IPS-11a (cell line): Measurements from ENCODE around the gene TRANK1.

Source experiments
- H3K4me3 ChIP-seq: one replicate; pipeline ENCODE4 v1.5.1; 2013; ENCODE audit warnings: low read depth, low read length, control low read depth

Gene TRANK1

DNA sequence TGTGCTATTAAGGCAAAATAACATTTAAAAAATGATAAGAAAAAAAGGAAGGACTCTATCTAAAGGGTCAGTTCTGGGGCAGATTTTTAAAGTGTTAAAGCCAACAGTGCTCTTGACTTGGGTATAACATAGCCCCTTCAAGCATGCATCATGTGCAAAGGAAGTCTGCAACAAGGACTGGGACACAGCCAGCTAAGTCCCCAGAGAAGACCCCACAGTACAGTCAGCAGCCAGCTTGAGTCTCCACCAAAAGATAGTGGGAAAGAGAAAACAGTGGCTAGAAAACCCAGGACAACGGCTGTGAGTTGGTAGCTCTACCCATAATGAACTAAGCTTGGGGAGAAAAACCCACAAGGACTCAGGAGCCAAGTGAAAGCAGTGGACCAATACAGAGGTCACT lies 94.1 kb downstream of the TRANK1 start:
- no peak overlapping the region for H3K4me3 ChIP-seq

DNA sequence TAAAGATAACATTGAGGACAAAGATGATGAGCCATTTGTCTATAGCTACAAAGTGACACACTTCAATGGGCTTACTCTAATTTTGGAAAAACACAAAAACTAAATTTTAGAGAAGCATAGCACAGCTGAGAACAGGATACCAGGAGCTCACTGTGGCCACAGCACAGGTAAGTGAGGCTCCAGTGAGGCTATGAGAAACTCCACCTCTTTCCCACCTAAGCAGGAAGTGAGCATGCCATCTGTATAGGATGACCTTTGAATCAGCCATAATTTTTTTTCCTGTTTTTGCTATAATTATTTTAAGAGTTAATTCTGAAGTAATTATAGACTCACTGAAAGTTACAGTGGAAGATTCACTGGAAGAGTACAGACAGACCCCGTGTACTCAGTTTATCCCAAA lies 98.4 kb downstream of the TRANK1 start:
- no peak overlapping the region for H3K4me3 ChIP-seq

DNA sequence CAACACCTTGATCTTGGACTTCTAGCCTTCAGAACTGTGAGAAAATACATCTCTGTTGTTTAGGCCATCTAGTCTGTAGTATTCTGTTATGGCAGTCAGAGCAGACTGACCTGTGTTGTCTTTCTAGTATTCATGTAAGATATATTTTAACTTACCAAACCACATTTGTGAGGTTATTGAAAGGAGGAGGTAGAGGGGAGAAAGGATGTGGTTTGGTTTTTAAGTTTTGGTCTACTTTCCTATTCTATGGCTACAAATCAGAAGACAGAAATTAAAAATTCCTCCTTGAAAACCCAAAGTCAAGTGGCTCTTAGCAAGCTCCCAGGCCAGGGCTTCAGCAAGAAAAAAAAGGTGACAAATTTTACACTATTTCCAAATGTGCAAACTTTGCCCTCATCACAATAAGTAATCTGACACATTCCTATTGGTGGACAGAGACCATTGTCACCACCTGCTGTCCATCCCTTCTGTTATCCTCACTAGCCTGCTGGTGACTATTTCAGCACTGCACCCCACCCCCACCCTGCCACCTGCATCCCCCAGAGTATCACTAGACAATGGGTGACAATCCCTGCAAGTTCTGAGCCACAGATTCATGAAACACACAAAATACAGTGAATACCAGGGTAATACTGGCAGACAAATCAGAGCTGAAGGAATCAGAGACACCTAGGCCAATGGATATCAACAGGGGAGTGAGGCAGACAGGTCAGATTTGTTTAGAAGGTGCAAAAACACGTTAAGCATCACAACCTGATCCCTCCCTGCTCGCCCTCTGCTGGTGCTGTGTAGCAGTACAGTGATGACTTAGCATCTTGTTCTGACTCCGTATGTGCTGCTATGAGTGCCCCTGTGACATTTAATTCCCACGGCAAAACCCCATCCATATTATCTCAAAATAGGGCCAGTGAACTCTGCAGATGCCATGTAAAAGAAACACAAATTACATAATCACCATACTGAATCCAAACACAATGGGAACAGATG lies 101.5 kb downstream of the TRANK1 start:
- no peak overlapping the region for H3K4me3 ChIP-seq

DNA sequence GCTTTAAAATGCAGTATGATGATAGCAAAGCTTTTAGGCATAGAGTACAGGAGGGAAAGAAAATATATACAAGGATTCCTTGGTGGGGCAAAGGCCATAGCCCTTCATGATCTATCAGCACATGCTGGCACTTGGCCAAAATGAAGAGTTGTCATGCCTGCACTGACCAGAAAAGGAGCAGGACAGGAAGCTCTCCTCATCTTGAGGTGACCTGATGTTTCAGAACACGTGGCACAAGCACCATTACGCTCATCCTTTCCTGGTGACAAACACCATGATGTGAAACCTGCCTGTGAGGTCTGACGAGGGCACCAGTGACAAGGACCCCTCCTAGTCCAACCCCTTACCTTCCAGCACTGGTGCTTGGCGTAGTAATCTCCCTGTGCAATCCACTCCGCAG lies 102.6 kb downstream of the TRANK1 start:
- H3K4me3 ChIP-seq, result no peak overlapping the region

DNA sequence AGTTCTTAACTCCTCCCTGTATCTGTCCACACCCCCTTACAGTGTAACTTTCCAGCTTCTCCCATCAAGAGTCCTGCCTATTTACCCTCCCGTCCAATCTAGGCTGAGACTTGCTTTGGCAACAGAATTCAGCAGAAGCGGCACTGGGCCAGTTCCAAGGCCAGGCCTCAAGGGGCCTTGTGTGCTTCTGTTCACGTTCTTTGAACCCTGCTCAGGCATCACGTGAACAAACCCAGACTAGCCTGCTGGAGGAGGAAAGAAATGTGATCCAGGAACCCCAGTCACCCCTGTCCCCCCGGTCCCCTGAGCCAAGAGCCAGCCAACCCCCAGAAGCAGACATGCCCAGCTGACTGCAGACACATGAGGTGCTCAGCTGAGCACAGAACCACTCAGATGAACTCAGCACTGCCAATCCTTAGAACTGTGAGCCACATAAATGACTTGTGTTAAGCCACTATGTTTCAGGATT lies 104.4 kb downstream of the TRANK1 start:
- H3K4me3 ChIP-seq, result no peak overlapping the region

DNA sequence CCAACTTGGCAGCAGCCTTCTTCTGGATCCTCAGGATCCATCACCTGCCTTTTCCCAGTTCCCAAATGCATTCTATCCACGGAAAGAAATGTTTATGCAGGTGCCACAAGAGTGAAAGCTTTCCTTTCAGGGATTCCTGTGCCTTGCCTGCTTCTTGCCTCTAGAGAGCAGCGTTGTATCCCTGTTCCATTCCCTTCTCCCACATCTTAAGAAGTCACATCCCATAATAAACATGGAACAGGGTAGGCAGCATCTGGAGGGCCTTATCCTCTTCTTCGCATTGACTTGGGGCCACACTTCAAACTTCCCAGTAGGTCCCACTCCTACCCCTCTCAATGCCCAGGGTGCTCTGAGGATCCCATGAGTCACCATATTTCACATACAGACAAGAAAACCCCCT lies 107.8 kb downstream of the TRANK1 start:
- H3K4me3 ChIP-seq, result no peak overlapping the region

DNA sequence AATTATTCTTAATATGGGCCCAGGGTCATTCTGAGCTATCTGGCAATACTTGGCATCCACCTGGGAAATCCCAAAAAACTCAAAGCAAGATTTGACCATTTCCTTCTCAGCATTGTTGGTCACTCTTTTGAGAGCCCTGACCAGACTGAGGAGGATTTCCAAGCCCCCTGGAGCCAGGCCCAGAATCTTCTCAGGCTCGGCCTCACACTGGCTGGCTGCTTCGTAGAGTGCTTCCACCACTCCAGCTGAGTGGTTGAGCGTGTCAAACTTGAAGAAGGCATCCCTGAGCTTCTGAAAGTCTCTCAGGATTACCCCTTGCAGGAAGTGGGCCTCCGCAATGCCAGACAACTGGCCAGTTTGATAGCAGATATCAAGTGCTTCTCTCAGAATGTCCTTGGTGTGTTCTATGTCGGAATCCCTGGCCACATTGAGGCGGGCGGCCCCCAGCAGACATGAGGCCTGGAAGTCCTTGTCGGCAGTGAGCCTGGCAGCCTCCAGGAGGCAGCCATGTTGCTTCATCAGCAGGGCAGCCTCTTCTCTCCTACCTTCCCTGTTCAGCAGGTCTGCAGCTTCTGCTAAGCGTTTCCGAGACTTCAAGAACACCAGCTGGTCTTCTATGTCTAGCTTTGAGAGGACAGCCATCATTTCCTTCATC lies 111.6 kb downstream of the TRANK1 start:
- no peak overlapping the region for H3K4me3 ChIP-seq

DNA sequence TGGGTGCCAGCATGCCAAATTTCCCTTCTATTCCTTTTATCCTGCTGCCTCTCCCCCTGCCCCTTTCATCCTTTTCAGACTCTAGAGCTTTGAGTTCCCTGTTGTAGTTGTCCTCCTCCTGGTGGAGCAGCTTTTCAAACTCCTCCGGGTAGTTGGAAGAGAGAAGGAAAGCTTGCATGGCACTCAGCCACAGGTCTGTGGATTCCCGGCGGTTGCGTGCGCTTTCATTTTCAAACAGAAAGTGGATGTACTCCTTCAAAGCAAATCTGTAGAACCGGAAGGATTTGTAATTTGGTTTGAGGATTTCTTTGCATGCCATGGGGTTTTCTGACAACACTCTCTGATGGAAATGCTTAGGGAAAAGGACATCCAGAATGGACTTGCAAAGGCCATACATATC lies 112.4 kb downstream of the TRANK1 start:
- no peak overlapping the region for H3K4me3 ChIP-seq

DNA sequence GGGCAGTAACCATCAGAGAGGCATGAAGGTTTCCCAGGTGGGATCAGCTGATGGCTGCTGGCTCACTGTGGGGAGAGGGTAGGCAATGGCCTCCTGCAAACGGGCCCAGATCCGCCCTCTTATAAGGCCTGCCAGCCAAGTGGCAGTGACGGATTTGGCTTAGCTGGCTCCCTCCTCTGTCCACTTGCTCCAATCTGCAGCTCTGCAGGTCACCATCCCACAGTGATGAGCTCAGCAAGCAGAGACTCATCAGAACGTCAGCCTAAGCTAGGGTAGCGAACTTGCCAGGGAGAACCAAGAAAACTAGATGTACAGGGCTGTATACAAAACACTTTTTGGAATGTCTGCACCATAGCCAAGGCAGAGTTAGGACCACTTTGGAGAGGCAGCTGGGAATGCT lies 117.7 kb downstream of the TRANK1 start:
- H3K4me3 ChIP-seq, result no peak overlapping the region

DNA sequence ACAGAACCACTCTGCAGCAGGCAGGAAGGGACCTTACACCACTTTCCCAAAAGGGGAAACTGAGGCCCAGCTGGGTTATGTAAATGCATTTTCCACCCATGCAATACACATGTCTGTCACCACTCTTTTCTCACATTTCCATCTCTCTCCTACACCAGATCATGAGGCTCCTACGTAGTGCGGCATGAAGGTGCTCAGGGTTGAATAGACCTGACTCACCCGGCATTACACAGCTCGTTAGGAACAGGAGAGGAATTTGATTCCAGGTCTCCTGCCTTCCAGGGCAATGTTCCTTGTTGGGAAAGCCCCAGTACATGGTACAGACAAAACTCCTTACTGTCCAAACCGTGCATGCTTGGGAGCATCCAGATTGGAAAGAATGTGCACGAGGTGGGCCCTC lies 118.6 kb downstream of the TRANK1 start:
- H3K4me3 ChIP-seq, result no peak overlapping the region

DNA sequence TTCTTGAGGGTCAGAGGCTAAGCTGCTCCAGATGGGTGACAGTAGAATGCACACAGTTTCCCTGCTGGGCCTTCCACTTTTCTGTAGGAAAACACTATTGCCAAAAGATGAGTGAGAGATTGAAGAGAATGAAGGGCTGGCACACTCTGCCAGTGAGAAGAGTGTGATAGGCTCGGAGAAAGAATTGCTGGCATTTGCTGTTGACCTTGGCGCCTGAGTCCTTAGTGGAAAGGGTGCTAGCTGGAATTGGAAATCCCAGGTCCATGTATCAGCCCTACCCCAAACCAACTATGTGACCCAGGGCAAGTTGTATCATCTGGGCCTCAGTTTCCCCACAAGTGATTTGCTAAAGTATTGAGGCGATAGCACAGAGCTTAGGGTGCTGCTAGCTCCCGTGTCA lies 120.4 kb downstream of the TRANK1 start:
- H3K4me3 ChIP-seq, result no peak overlapping the region

DNA sequence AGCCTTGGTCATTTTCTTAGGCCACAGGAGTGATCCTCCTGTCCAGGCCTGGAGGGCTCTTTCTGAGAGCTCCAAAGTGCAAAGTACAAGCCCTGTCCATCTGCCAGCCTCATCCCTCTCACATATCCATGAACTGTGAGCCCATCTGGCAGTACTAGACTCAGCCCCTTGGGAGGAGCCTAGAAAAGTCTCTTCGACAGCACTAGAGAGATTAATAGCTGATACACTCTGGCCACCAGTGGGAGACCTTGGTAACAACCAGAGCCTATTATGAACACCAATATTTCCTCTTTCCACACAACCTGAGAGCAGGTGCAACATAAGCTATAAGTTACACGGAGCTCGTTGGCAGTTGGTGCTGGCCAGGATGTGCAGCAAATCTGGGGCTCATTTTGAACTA lies 121.0 kb downstream of the TRANK1 start:
- H3K4me3 ChIP-seq, result no peak overlapping the region

DNA sequence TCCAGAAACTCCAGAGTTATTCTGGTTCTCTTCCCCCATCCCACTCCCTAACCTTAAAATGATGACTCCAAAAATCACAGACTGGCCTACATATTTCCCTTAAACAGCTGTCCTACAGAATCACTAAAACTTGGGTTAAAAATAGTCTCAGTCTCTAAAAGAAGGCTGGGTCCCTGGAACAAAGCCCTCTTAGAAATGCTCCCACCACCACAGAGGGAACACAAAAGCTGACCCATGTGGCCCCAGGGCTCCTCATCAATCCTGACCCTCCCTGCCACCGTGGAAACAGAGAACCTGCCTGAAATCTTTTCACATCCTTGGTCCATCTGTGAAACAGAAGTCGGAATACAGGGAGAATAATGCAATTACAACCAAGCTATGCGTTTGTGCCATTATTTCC lies 124.8 kb downstream of the TRANK1 start:
- no peak overlapping the region for H3K4me3 ChIP-seq

DNA sequence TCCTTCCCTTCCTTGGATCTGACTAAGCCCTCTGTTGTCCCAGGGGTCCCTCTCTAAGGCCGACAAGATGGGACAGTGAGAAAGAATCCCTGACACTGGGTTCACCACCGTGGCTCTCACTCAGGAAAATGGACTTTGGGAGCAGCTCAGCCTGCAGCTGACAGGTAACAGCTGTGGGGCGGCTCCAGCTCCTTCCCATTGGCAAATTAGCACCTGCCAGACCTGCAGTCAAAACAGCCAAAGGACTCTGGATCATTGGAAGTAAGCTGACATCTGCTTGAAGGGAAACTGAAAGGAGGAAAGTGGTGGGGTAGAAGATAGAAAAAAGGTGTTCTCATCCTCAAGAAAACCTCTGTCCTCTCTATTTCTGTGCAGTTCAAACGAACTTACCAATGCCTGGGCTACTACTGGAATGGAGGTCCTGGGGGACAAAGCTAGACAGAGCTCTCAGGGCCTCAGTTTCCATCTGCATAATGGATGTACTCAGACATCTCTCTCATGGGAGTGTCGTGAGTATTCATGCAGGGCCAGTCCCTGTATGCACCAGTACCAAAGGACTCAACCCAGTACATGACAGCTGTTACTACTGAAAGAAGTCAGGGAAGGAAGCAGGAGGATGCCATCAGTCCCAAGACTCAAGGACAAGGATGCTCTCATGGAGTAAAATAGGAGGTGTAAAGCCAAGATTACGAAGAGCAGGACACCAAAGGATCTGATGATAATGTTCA lies 126.9 kb downstream of the TRANK1 start:
- no peak overlapping the region for H3K4me3 ChIP-seq

DNA sequence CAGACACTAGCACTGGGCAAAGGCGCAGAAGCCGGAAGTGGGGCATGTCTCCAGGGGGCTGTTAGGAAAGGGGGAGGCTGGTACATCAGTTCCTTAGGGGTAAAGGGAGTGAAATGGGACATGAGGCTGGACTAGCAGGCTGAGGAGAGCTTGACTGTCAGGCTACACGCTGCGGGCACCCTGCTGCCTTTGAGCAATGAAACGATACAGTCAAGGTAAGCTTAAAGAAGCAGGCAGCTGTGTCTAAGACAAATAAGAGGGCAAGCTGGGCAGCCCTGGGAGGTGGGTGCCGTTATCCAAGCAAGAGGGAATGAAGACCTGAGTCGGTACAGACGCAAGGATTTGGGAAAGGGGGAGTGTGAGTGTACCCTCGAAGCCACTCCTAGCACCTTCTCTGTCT lies 129.5 kb downstream of the TRANK1 start:
- no peak overlapping the region for H3K4me3 ChIP-seq

DNA sequence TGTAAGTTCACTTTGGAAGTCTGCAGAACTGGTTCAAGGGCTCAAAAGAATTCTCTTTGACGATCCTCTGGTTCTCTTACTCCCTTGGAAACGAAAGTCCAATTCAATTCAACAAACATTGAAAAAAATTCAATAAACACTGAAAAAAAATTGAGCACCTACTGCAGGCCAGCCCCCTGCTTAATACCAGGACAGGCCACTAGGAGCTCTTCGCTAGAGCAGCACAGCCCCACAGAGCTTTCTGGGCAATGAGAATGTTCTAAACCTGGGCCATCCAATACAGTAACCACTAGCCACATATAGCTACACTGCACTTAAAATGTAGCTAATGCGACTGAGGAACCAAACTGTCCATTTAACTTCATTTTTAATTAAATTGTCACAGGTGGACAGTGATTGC lies 130.1 kb downstream of the TRANK1 start:
- H3K4me3 ChIP-seq, result no peak overlapping the region

DNA sequence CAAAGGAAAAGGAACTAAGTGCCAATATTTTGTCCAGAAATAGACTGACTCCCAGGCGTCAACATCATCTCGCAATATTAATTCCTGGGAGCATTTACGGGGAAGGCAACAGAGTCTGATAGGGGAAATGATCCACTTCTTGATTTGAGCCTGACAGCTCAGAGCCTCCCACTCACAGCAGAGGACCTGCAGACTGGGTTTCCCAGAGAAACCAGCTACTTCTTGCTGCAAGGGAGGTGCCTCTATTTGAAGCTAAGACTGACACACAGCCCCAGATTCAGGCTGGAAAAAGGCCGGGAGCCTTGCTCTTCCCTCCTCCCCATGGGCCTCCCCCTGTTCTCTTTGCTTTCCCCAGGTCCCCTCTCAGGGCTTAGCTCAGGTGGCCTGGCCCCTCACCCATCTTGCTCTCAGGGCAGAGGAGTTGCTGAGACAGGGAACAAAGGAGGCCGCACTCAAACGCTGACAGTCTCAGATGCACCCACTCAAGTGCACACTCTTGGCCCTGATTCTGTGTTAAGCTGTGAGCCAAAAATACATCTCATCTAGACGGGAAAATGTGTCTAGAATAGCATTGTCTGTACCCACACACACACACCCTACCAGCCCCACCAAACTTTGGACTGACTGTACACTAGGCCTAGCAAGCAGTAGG lies 130.7 kb downstream of the TRANK1 start:
- H3K4me3 ChIP-seq, result no peak overlapping the region

DNA sequence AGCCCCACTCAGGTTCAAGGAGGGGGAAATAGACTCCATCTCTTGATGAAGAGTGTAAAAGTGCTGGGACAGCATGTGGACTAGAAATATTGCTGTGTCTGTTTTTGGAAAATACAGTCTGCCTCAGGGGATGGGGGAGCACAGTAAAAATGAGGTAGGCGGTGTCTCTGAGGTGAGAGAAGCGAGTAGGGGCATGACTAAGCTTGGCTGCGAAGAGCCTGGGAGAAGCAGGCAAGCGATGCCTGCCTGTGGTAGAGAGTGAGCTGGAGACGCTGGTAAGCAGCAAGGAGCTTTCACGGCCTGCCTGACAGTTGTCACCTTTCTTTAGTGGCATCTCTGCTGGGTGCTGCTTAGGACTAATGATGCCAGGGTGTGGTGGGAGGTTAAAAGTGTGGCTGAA lies 131.5 kb downstream of the TRANK1 start:
- no peak overlapping the region for H3K4me3 ChIP-seq

DNA sequence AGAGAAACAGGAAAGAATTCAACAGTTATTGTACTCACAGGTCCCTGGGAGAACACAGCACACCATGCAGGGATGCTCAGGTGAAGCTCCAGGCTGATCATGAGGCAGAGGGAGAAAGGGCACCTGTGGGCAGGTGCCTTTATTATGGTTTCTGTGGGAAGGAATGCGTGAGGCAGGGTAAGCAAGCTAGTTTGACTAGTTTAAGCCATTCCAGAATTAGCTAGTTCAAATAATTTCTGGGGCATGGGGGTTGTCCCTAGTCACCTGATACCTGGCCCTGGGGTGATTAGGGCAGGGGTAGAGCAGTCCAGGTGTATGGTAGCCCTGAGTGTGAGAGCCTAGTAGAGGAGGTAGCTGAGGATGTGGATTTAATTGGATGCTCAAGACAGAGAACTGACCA lies 132.6 kb downstream of the TRANK1 start:
- no peak overlapping the region for H3K4me3 ChIP-seq

DNA sequence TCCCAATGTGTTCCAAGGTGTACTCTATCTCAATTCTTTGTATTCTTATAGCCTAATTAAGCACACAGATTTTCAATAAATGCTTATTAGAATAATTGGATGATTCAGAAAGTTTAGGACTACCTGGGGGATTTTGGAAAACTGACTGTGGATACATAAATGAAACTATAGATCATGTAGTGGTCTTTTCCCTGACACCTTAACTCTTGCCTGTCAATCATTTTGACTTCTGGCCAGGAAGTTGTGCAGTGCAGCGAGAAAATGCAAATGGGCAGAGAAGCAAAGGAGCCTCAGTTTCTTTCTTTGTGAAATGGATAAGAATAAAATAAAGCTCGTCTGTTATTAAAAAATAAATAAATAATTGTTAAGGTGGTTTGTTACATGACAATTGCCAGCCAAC lies 133.1 kb downstream of the TRANK1 start:
- H3K4me3 ChIP-seq, result no peak overlapping the region
